ENCODE measurements around the gene EEF1AKMT2. TPM values are rescaled to one million over a fixed set of nuclear protein-coding genes. Genes with fewer than 3 reads are reported as not detected.
"Not testable (repeated sequence)": the region's sequence is repeated elsewhere in the genome, so short reads cannot be mapped to it uniquely, and the experiment has no call there.

The EEF1AKMT2 gene
- total RNA-seq, 4 donors from 2014 or later = 10.6 to 16.8 (median 13.3) TPM

GRCh38 chr10:124826262-124826661, 34.6 kb upstream of the EEF1AKMT2 start:
- ATAC-seq (ENCODE audit: low FRiP score) (no peak), DNase-seq (ENCODE audit: low spot score) (no peak)
- no peak for TF ChIP-seq CTCF (IDR thresholded peaks at IDR 0.05)

DNA sequence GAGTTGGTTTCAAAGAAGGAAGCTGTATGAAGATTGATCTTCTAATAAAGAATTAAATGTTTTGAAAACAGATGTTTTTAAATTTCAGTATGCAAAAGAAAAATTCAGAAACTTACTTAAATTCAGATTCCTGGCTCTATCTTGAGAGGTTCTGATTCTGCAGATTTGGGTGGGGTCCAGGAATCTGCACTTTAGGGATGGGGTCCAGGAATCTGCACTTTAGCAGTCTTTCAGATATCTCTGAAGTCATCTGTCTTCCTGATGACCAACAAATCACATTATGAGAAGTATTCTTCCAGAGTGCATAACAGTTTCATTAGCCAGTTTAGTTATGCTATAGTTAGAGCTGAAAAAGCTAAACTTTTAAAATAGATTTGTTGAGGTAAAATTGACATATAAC, 34.0 kb upstream of the EEF1AKMT2 start:
- no peak for TF ChIP-seq CTCF (IDR thresholded peaks at IDR 0.05)
- ATAC-seq (ENCODE audit: low FRiP score) (no peak), DNase-seq (ENCODE audit: low spot score) (no peak)

GRCh38 chr10:124824932-124825331, 33.2 kb upstream of the EEF1AKMT2 start:
- DNase-seq (ENCODE audit: low spot score); ATAC-seq (ENCODE audit: low FRiP score): not testable (repeated sequence)

DNA sequence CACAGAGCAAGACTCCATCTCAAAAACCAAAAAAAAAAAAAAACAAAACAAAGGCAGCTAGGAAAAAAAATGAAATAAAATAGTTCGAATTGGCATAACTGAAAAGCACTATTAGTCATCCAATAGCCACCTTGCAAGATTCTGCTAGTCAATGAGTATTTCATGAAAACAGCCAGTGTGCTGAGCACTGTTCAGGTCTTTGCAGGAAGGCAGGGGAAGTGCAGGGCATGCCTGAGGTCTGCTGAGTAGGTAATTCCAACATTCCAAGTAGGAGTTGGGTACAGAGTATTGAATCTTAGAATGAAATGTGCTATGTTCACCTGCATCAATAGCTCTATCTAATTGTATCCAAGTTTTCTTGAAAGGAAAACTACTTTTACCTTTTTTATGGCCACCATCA, 32.8 kb upstream of the EEF1AKMT2 start:
- no peak for ATAC-seq (ENCODE audit: low FRiP score)
- no peak for TF ChIP-seq CTCF (IDR thresholded peaks at IDR 0.05)
- DNase-seq (ENCODE audit: low spot score) = no peak

- ATAC-seq (ENCODE audit: low FRiP score) = no peak
- no peak for DNase-seq (ENCODE audit: low spot score)
- TF ChIP-seq CTCF (IDR thresholded peaks at IDR 0.05) = no peak
Measured at GRCh38 chr10:124821520-124821919, 29.8 kb upstream of the EEF1AKMT2 start.

- TF ChIP-seq CTCF (IDR thresholded peaks at IDR 0.05) = no peak
- DNase-seq (ENCODE audit: low spot score) (no peak), ATAC-seq (ENCODE audit: low FRiP score) (no peak)
Measured at GRCh38 chr10:124820121-124820520, 28.4 kb upstream of the EEF1AKMT2 start.

- ATAC-seq (ENCODE audit: low FRiP score) = peak; percentile 35
- TF ChIP-seq CTCF (IDR thresholded peaks at IDR 0.05) = no peak
- DNase-seq (ENCODE audit: low spot score) = no peak
Measured at GRCh38 chr10:124802313-124802675, 10.6 kb upstream of the EEF1AKMT2 start.

- TF ChIP-seq CTCF (IDR thresholded peaks at IDR 0.05) = no peak
- DNase-seq (ENCODE audit: low spot score) (no peak), ATAC-seq (ENCODE audit: low FRiP score) (no peak)
Measured at GRCh38 chr10:124799211-124799610, 7.5 kb upstream of the EEF1AKMT2 start.
